Measurements from ENCODE around the gene TCERG1L. TPM values are rescaled to one million over a fixed set of nuclear protein-coding genes. Genes with fewer than 3 reads are reported as not detected.

The TCERG1L gene
- total and polyA plus RNA-seq, 2 experiments from 2014 or later, result 0.47 to 0.73 TPM

GRCh38 chr10:131264110-131264788, 47.3 kb downstream of the TCERG1L start:
- H3K9me2 ChIP-seq (replicated peaks; ENCODE audit: insufficient read depth), result no peaks in the 10 kb centered on the region
- no peaks in the 10 kb centered on the region for H4K20me1 ChIP-seq (ENCODE audit: insufficient read depth, poor library complexity, severe bottlenecking)
- no peak for TF ChIP-seq EZH2 (IDR thresholded peaks at IDR 0.05; ENCODE audit: borderline replicate concordance)
- no peak for TF ChIP-seq EZH2phosphoT487 (IDR thresholded peaks at IDR 0.05; ENCODE audit: low read depth, severe bottlenecking, unreplicated experiment)
- TF ChIP-seq CTCF (IDR thresholded peaks at IDR 0.05; ENCODE audit: poor library complexity), result no peak
- H3K36me3 ChIP-seq (replicated peaks; ENCODE audit: insufficient read depth, low read depth), result no peaks in the 10 kb centered on the region
- no peaks in the 10 kb centered on the region for H3K9me3 ChIP-seq (ENCODE audit: low read depth)
- no peak overlapping the region for H3K4me2 ChIP-seq
- H3K27ac ChIP-seq, result no peak overlapping the region
- no peaks in the 10 kb centered on the region for H3K79me2 ChIP-seq
- H3K27me3 ChIP-seq, result peaks cover 4% of the 10 kb centered on the region
- H3K4me3 ChIP-seq, result no peak overlapping the region
- no peak overlapping the region for H2AFZ ChIP-seq
- 92% methylated on average over 11 of the region's 11 CpGs for WGBS (ENCODE audit: low lambda C conversion rate, missing lambda C conversion rate)
- DNase-seq (ENCODE audit: low spot score), result no peak
- H3K4me1 ChIP-seq (ENCODE audit: insufficient read depth), result no peaks in the 10 kb centered on the region

DNA sequence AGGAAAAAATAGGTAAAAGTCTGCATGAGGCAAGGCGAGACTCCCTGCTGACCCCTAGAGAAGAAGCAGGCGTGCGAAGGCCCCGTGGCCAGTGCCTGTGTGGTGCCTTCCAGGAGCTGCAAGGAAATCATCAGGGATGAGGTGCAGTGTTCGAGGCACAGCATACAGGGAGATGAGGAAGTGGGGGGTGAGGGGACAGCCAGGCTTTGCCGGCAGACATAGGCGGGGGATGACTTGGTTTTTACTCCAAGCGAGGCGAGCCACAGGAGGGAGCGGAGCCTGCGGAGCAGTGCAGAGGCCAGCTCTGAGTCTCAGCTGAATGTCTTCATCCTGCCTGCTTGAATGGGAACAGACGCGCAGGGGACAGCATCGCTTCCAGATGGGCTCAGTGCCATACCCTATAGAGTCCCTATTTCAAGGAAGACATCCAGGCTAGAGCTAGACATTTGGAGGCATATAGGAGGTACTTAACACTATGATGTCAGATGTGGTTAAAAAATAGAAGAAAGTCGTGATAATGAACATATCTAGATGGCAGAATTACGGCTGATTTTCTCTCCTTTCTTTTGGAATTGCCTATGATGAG, 49.5 kb downstream of the TCERG1L start:
- Histone ChIP-seq H4K20me1 (ENCODE audit: insufficient read depth, poor library complexity, severe bottlenecking) (no peaks in the 10 kb centered on the region), H2AFZ (no peak overlapping the region), H3K27ac (no peak overlapping the region), H3K9me3 (ENCODE audit: low read depth) (no peaks in the 10 kb centered on the region), H3K27me3 (no peaks in the 10 kb centered on the region), H3K36me3 (replicated peaks; ENCODE audit: insufficient read depth, low read depth) (no peaks in the 10 kb centered on the region), H3K79me2 (no peaks in the 10 kb centered on the region), H3K4me2 (no peak overlapping the region), H3K4me1 (ENCODE audit: insufficient read depth) (no peaks in the 10 kb centered on the region), H3K9me2 (replicated peaks; ENCODE audit: insufficient read depth) (no peaks in the 10 kb centered on the region), H3K4me3 (no peak overlapping the region)
- TF ChIP-seq CTCF (IDR thresholded peaks at IDR 0.05; ENCODE audit: poor library complexity) (no peak), EZH2phosphoT487 (IDR thresholded peaks at IDR 0.05; ENCODE audit: low read depth, severe bottlenecking, unreplicated experiment) (no peak), EZH2 (IDR thresholded peaks at IDR 0.05; ENCODE audit: borderline replicate concordance) (no peak)
- no peak for DNase-seq (ENCODE audit: low spot score)
- 89% methylated on average over 16 of the region's 16 CpGs for WGBS (ENCODE audit: low lambda C conversion rate, missing lambda C conversion rate)

DNA sequence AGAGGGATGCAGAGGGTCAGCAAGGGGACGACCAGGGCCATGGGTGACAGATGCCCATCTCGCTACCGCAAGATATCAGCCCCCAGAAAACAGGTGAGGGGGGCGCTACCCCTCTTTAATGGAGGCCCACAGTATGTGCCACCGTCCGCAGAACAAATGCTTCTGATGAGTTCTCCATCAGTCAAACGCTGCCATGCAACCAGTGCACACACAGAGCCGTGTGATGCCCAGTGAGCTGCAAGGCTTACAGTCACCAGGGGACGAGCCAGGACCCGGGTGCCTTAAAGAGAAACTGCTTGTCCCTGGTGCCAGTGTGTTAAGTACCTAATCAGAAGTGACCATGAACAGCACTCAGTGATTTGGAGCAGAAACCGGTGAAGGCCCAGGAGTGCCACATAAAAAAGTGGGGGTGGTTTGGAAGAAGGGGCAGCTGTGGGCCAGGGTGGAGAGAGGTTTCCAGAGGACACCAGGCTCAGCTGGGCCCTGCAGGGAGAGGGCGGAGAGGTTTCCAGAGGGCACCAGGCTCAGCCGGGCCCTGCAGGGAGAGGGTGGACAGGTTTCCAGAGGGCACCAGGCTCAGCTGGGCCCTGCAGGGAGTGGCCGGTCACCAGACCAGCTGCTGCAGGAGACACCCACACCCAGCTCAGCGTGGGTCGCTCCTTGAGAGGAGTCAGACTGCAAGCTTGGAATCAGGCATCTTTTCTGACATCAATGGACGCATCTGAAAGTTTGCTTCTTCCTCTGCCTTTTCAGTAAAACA, 50.9 kb downstream of the TCERG1L start:
- H3K9me3 ChIP-seq (ENCODE audit: low read depth), result no peaks in the 10 kb centered on the region
- H4K20me1 ChIP-seq (ENCODE audit: insufficient read depth, poor library complexity, severe bottlenecking), result no peaks in the 10 kb centered on the region
- H3K4me2 ChIP-seq, result no peak overlapping the region
- TF ChIP-seq EZH2 (IDR thresholded peaks at IDR 0.05; ENCODE audit: borderline replicate concordance), result no peak
- no peak for TF ChIP-seq EZH2phosphoT487 (IDR thresholded peaks at IDR 0.05; ENCODE audit: low read depth, severe bottlenecking, unreplicated experiment)
- TF ChIP-seq CTCF (IDR thresholded peaks at IDR 0.05; ENCODE audit: poor library complexity), result no peak
- DNase-seq (ENCODE audit: low spot score), result no peak
- H2AFZ ChIP-seq, result no peak overlapping the region
- WGBS (ENCODE audit: low lambda C conversion rate, missing lambda C conversion rate), result 94% methylated on average over 16 of the region's 17 CpGs
- no peaks in the 10 kb centered on the region for H3K9me2 ChIP-seq (replicated peaks; ENCODE audit: insufficient read depth)
- peaks cover 4% of the 10 kb centered on the region for H3K27me3 ChIP-seq
- no peaks in the 10 kb centered on the region for H3K4me1 ChIP-seq (ENCODE audit: insufficient read depth)
- no peak overlapping the region for H3K4me3 ChIP-seq
- H3K27ac ChIP-seq, result no peak overlapping the region
- H3K79me2 ChIP-seq, result no peaks in the 10 kb centered on the region
- no peaks in the 10 kb centered on the region for H3K36me3 ChIP-seq (replicated peaks; ENCODE audit: insufficient read depth, low read depth)
